BLaER1 (cell line): ENCODE measurements around the gene RAB37.

Experiments used
- H3K27ac ChIP-seq: shearing (Covaris generic); formaldehyde crosslinking; 2 replicates; pipeline ENCODE4 v1.8.1; 2022
- H3K27me3 ChIP-seq: shearing (Covaris generic); formaldehyde crosslinking; 2 replicates; pipeline ENCODE4 v1.8.1; 2022
- H3K36me3 ChIP-seq: shearing (Covaris generic); formaldehyde crosslinking; 2 replicates; pipeline ENCODE4 v1.8.1; 2022
- H3K4me1 ChIP-seq: shearing (Covaris generic); formaldehyde crosslinking; 2 replicates; pipeline ENCODE4 v1.8.1; 2022
- H3K4me2 ChIP-seq: shearing (Covaris generic); formaldehyde crosslinking; 2 replicates; pipeline ENCODE4 v1.8.1; 2022
- H3K4me3 ChIP-seq: shearing (Covaris generic); formaldehyde crosslinking; 2 replicates; pipeline ENCODE4 v1.8.1; 2022
- H3K9ac ChIP-seq: shearing (Covaris generic); formaldehyde crosslinking; 2 replicates; pipeline ENCODE4 v1.8.1; 2022
- H3K9me3 ChIP-seq: shearing (Covaris generic); formaldehyde crosslinking; 2 replicates; pipeline ENCODE4 v1.8.1; 2022
- H4K20me1 ChIP-seq: shearing (Covaris generic); formaldehyde crosslinking; 2 replicates; pipeline ENCODE4 v1.8.1; 2022
- Cebpa-rat ChIP-seq: shearing (Covaris generic); IDR thresholded peaks from 2 replicates; pipeline ENCODE4 v1.8.1; 2022

The RAB37 gene

DNA sequence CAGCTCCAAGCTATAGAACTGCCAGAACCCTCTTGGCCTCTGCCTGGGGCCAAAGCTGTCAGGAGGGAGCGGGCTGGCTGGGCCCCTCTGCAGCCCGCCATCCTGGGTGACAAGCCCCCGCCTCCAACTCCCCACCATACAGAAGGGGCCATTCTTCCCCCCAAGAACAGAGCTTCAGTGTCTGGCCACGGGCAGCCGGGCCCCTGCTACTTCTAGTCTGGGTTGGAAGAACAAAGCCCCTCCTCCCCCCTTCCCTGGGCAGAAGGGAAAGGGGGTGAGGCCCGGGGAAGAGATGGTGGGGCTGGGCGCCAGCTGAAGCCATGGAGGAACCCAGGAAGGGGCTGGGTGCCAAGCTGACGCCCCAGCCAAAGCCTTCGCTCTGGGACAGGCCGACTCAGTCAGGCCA lies 30.1 kb downstream of the RAB37 start:
- peaks cover 73% of the 10 kb centered on the region for H4K20me1 ChIP-seq
- no peak overlapping the region for H3K4me2 ChIP-seq
- peaks cover 17% of the 10 kb centered on the region for H3K4me1 ChIP-seq
- no peaks in the 10 kb centered on the region for H3K27me3 ChIP-seq
- no peak overlapping the region for H3K9ac ChIP-seq
- no peaks in the 10 kb centered on the region for H3K9me3 ChIP-seq
- TF ChIP-seq Cebpa-rat, result no peak
- H3K4me3 ChIP-seq, result no peak overlapping the region
- H3K36me3 ChIP-seq, result peaks cover 57% of the 10 kb centered on the region
- peak overlapping the region; percentile 2; the same call in 1 of the 2 replicates for H3K27ac ChIP-seq

DNA sequence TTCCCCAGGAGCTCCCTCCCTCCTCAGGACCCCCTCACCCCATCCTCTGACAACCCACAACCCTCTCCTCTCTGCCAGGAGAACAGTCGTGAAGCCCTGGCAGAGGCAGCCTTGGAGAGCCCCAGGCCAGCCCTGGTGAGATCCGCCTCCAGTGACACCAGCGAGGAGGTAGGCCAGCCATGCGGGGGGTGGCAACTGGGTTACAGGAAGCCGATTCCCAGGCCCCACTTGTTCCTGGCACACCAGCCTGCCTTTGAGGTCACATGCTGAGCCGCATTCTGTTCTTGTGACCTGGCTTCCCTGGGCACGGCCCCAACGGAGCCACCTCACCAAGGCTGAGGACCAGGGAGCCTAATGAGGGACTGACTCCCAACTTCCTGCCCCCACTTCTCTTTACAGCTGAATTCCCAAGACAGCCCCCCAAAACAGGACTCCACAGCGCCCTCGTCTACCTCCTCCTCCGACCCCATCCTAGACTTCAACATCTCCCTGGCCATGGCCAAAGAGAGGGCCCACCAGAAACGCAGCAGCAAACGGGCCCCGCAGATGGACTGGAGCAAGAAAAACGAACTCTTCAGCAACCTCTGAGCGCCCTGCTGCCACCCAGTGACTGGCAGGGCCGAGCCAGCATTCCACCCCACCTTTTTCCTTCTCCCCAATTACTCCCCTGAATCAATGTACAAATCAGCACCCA lies 31.2 kb downstream of the RAB37 start:
- H3K9ac ChIP-seq, result no peak overlapping the region
- no peak overlapping the region for H3K27ac ChIP-seq
- H4K20me1 ChIP-seq, result peaks cover 79% of the 10 kb centered on the region
- H3K9me3 ChIP-seq, result no peaks in the 10 kb centered on the region
- no peak overlapping the region for H3K4me2 ChIP-seq
- H3K4me3 ChIP-seq, result no peak overlapping the region
- peaks cover 14% of the 10 kb centered on the region for H3K4me1 ChIP-seq
- TF ChIP-seq Cebpa-rat, result no peak
- H3K27me3 ChIP-seq, result no peaks in the 10 kb centered on the region
- peaks cover 68% of the 10 kb centered on the region for H3K36me3 ChIP-seq

- no peaks in the 10 kb centered on the region for H3K27me3 ChIP-seq
- no peak overlapping the region for H3K4me2 ChIP-seq
- peaks cover 80% of the 10 kb centered on the region for H4K20me1 ChIP-seq
- peaks cover 9% of the 10 kb centered on the region for H3K4me1 ChIP-seq
- no peak overlapping the region for H3K27ac ChIP-seq
- H3K9me3 ChIP-seq, result no peaks in the 10 kb centered on the region
- peaks cover 73% of the 10 kb centered on the region for H3K36me3 ChIP-seq
- H3K4me3 ChIP-seq, result no peak overlapping the region
- no peak for TF ChIP-seq Cebpa-rat
- H3K9ac ChIP-seq, result no peak overlapping the region
Observed at GRCh38 chr17:74768763-74769114, 31.7 kb downstream of the RAB37 start.

GRCh38 chr17:74769266-74769855 lies 32.3 kb downstream of the RAB37 start:
- Histone ChIP-seq H3K9me3 (no peaks in the 10 kb centered on the region), H3K36me3 (peaks cover 76% of the 10 kb centered on the region), H3K9ac (no peak overlapping the region), H3K4me1 (peaks cover 3% of the 10 kb centered on the region), H3K27me3 (no peaks in the 10 kb centered on the region), H3K4me2 (no peak overlapping the region), H3K27ac (no peak overlapping the region), H3K4me3 (no peak overlapping the region), H4K20me1 (peaks cover 82% of the 10 kb centered on the region)
- no peak for TF ChIP-seq Cebpa-rat

DNA sequence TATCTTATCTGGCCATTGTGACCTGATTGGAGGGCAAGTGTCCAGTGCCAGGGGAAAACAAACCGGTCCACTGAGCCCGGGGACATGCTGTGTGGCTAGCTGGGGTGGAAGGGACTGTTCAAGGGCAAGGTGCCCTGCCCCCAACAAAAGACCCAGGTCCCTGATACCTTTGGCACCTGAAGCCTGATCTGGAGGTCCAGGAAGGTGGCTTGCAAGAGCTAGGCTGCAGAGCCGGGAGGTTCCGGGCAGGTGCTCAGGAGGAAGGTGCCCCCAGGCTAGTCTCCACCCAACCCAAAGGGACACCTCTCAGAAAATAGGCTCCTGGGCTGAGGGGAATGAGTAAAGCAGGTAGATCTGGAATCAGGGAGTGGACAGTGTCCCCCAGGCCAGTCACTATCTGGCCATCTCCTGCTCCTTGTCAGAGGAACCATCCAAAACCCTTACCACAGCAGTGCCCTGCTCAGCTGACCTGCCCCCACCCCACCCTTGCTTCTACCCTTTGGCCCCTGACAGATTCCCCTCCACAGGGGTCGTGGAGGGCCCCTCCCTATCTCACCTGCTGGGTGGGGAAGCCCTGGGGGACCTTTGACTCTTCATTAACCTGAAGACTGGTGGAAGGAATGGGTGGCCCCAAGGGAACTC lies 32.9 kb downstream of the RAB37 start:
- no peak overlapping the region for H3K4me2 ChIP-seq
- peaks cover 76% of the 10 kb centered on the region for H3K36me3 ChIP-seq
- H3K27ac ChIP-seq, result no peak overlapping the region

DNA sequence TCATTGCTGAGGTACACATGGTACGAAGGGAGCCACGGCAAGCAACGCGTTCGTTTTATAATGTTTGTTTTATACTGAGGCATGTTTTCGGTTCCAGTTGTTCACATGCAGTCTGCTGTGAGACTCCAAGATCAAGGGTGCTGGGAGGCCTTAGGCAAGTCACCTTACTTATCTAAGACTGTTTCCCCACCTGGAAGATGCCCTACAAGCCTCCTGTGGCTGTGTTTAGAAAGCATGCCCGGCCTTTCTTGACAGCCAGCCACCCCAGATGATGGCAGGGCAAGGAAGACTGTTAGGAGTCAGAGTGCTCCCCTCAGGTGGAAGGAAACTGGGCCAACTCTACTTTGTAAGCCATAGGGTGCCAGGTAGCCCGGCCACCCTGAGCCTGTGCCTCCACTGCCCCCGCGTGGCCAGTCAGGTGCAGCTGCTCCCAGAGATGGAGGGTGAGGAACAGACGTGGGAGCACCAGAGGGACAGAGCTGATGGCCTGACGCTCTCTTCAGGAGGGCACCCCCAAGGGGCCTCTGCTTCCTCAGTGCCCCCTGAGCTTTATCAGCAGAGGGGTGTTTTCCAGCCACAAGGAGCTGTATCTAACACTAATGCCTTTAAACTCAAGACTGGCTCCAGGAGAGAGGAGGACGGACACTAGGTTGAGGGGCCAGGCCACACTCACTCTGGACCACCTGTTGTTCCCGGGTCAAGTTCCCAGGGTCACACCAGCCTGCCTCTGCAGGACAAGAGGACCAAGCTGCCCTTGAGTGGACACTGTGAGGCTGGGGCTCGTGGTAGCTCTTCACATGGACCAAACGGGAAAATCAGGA lies 33.7 kb downstream of the RAB37 start:
- Histone ChIP-seq H3K4me3 (no peak overlapping the region), H3K27ac (no peak overlapping the region), H3K36me3 (peaks cover 76% of the 10 kb centered on the region), H3K9me3 (no peaks in the 10 kb centered on the region), H3K4me1 (peaks cover 9% of the 10 kb centered on the region), H3K4me2 (no peak overlapping the region), H3K9ac (no peak overlapping the region), H3K27me3 (no peaks in the 10 kb centered on the region), H4K20me1 (peaks cover 83% of the 10 kb centered on the region)
- TF ChIP-seq Cebpa-rat, result no peak

More for the DNA sequence above, 32.9 kb downstream of the RAB37 start:
- peaks cover 2% of the 10 kb centered on the region for H3K4me1 ChIP-seq
- H3K4me3 ChIP-seq, result no peak overlapping the region
- TF ChIP-seq Cebpa-rat, result no peak
- H3K9ac ChIP-seq, result no peak overlapping the region
- H3K9me3 ChIP-seq, result no peaks in the 10 kb centered on the region
- H3K27me3 ChIP-seq, result no peaks in the 10 kb centered on the region
- peaks cover 77% of the 10 kb centered on the region for H4K20me1 ChIP-seq

DNA sequence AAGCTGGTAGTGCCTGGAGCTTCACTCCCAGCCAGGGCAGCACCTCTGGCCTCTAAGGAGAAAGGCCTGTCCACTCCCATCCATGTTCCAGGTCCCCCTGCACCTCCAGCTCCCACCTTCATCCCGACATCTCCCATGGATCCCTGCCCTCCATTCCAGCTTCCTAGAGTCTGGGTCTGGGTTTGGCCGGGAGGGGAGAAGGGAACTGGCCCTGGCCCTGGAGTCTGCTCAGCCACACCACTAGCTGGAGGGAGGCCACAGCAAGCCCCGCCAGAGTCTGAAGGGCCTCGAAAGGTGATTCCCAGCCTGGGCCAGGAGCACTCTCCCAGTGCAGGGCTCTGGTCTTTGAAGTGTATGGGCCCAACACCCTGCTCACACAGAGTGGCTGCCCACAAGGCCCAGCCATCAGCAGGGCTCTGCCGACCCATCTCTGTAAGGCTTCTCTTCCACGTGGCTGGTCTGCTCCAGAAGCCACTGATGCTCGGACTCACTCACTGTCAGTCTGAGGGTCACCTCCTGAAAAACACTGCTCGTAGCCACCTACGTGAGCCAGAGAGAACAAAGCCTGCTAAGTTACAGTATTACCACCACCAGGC lies 34.4 kb downstream of the RAB37 start:
- H3K4me3 ChIP-seq, result no peak overlapping the region
- no peak overlapping the region for H3K27ac ChIP-seq
- H3K36me3 ChIP-seq, result peaks cover 72% of the 10 kb centered on the region
- no peak for TF ChIP-seq Cebpa-rat
- no peak overlapping the region for H3K9ac ChIP-seq
- no peaks in the 10 kb centered on the region for H3K9me3 ChIP-seq
- H4K20me1 ChIP-seq, result peaks cover 83% of the 10 kb centered on the region
- no peak overlapping the region for H3K4me2 ChIP-seq
- no peaks in the 10 kb centered on the region for H3K27me3 ChIP-seq
- peaks cover 9% of the 10 kb centered on the region for H3K4me1 ChIP-seq

- Histone ChIP-seq H3K27me3 (no peaks in the 10 kb centered on the region), H3K4me1 (peaks cover 15% of the 10 kb centered on the region), H3K4me2 (no peak overlapping the region), H4K20me1 (peaks cover 79% of the 10 kb centered on the region), H3K36me3 (peaks cover 68% of the 10 kb centered on the region), H3K9me3 (no peaks in the 10 kb centered on the region), H3K27ac (no peak overlapping the region), H3K4me3 (no peak overlapping the region), H3K9ac (no peak overlapping the region)
- no peak for TF ChIP-seq Cebpa-rat
Observed at GRCh38 chr17:74772053-74772452, 35.0 kb downstream of the RAB37 start.

GRCh38 chr17:74773414-74773813 lies 36.4 kb downstream of the RAB37 start:
- no peak for TF ChIP-seq Cebpa-rat
- H3K36me3 ChIP-seq, result peaks cover 56% of the 10 kb centered on the region
- no peaks in the 10 kb centered on the region for H3K27me3 ChIP-seq
- H3K4me2 ChIP-seq, result no peak overlapping the region
- H3K9me3 ChIP-seq, result no peaks in the 10 kb centered on the region
- no peak overlapping the region for H3K4me3 ChIP-seq
- no peak overlapping the region for H3K27ac ChIP-seq
- H4K20me1 ChIP-seq, result peaks cover 66% of the 10 kb centered on the region
- H3K4me1 ChIP-seq, result peaks cover 26% of the 10 kb centered on the region
- peak overlapping the region; percentile 29; the same call in 1 of the 2 replicates for H3K9ac ChIP-seq
